ENCODE measurements around the gene ADAT1.

GRCh38 chr16:75647112-75647491 lies 24.0 kb upstream of the ADAT1 start:
- TF ChIP-seq ZNF274 (IDR thresholded peaks at IDR 0.05; ENCODE audit: low read depth, low read length): no peak
- TF ChIP-seq YY1 (IDR thresholded peaks at IDR 0.05; ENCODE audit: insufficient read depth, insufficient read length): no peak
- no peak for TF ChIP-seq SUZ12 (IDR thresholded peaks at IDR 0.05; ENCODE audit: extremely low read depth, insufficient read depth, insufficient read length)
